Iris pigment epithelial cell (primary cell): ENCODE measurements around the gene NLGN3.

ENCODE experiments used
- DNase-seq: peaks from one replicate; pipeline ENCODE4 v3.0.0-alpha.2; 2011; ENCODE audit warnings: low read depth

NLGN3 gene

DNA sequence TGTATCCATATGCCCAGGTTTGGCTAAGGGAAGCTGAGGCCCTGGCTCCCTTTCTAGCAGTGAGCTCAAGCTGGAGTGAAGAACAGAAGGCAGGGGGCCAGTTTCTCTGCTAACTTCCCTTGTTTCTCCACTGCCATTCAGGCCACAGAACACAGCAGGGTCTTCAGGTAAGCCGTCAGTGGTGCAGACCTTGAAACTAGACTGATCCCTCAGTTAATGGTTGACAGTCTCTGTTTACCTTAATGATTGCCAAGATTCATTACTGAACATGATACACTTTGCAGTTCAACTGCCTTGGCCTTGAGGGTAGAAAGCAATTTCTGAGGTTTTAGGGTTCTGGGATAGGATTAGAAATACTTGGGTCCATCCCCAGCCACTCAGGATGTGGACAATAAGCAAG is 69.5 kb downstream of the NLGN3 start:
- DNase-seq = no peak

DNA sequence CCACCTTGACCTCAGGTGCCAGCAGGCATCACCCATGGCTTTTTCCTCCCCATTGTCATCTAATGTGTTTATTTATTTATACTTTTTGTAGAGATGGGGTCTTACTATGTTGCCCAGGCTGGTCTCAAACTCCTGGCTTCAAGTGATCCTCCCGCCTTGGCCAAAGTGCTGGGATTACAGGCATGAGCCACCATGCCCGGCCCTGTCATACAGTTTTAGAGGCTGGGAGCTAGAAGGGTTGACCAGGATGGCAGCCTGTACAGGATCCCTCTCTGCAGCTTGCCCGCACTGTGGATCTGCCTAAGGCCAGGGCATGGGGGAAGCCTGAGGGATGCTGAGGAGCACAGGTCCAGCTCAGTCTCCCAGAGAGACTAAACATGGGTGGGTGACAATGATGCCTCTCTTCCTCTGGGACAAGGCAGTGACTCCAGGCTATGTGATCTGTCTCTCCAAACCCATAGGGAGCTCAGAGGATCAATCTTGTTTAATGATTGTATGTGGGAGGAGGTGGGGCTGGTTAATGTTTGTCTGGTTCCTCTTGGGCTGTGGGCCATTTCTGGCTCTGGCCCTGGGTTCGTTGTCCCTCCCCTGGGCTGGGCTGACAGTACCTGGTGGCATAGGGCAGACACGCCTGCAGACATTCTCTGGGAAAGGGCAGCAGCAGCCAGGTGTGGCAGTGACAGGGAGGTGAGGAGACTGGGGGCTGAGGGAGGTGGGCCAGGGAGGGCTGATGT is 70.1 kb downstream of the NLGN3 start:
- no peak for DNase-seq

DNA sequence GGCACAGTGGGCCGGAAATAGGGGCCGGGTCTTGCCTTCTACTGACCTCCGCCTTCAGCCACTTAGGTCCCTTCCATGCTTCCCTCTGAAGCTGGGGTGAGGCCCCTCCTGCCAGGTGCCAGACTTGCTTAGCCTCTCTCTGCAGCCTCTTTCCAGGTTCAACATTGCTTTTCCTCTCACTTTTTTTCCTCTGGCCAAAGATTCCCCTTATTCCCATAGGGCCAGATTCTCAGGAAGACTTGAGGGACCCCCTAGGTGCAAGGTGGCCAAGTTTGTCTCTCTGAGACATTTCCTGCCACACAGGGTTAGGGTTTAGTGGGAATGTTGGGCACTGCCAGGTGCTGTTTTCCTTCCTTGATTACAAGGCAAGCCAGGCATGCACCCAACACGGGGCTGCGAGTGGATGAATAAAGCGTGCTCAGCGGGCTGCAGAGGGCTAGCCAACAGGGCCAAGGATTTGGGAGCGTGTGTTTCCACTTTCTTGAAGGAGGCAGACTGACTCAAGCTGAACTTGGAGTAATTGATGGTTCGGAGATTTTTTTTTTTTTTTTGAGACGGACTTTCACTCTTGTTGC is 70.8 kb downstream of the NLGN3 start:
- no peak for DNase-seq

DNA sequence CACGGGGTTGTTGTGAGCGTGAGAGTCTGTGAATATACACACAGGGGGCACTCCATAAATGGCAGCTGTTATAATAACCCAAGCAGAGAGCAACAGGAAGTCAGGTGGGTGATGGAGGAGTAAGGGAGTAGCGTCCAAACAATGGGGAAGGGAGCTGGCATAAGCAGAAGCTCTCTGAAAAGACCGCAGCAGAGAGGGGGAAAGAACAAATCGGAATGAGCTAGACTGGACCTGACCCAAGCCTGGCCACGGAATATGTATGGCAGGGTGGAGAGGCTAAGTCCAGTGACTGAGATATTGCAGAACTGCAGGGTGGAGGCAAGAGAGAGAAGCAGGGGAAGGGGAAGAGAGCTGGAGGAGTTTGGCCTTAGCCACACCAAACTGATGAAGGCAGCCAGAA is 71.8 kb downstream of the NLGN3 start:
- no peak for DNase-seq

DNA sequence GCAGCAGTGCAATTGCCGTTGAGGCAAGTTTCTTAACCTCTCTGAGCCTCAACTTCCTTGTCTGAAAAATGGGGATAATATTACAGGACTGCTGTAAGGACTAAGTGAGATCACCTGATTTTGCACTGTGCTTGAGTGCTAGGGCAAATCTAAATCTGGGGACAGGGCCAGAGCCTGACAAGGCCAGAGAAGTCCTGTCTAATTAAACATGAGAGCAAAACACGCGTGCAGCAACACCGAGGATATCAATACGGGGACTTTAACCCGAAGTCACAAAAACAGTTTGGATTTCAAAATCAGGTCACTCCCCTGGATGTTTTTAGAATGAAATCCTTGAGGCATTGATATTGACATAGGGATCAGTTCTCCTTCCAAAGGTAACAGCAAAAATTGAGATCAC is 72.7 kb downstream of the NLGN3 start:
- DNase-seq = no peak
